Esophagus squamous epithelium (tissue), 5 donors: ENCODE data around the gene SLC25A34. TPM values are rescaled to one million over a fixed set of nuclear protein-coding genes. Genes with fewer than 3 reads are reported as not detected.

Experiments
- DNase-seq: peaks from one replicate; lab custom pipeline; 2025; lab: John Stamatoyannopoulos, UW
- H3K27ac ChIP-seq, 4 donors: fragments of 200-600 bp; sonication (generic); one replicate each; pipeline ENCODE4 v1.5.1; 2016 to 2019; ENCODE audit warnings: mild to moderate bottlenecking in 1 of 4
- H3K27me3 ChIP-seq, 4 donors: fragments of 200-600 bp; sonication (generic); 1 replicate in 3 of 4; 2 replicates in 1 of 4; pipeline versions ENCODE4 v1.5.1 to v1.6.0; 2017 to 2021; ENCODE audit warnings: antibody characterized with exemption in 1 of 4
- H3K36me3 ChIP-seq, 3 donors: fragments of 200-600 bp; sonication (generic); one replicate each; pipeline ENCODE4 v1.5.1; 2016 to 2019
- H3K4me1 ChIP-seq, 3 donors: fragments of 200-600 bp; sonication (generic); one replicate each; pipeline ENCODE4 v1.5.1; 2017 to 2019
- H3K4me3 ChIP-seq, 4 donors: fragments of 200-600 bp; sonication (generic); 1 replicate in 3 of 4; 2 replicates in 1 of 4; pipeline ENCODE4 v1.5.1; 2016 to 2019; ENCODE audit warnings: mild to moderate bottlenecking in 2 of 4, moderate library complexity in 1 of 4
- H3K9me3 ChIP-seq, 3 donors: fragments of 200-600 bp; sonication (generic); one replicate each; pipeline ENCODE4 v1.5.1; 2016 to 2019
- CTCF ChIP-seq, 6 experiments: fragments of 450-650 bp in 4 of 6; fragments of 200-600 bp in 2 of 6; sonication (generic) in 2 of 6; IDR thresholded peaks; one replicate each; pipeline ENCODE4 v1.5.1; 2016 to 2019; ENCODE audit warnings: antibody characterized with exemption in 6 of 6, mild to moderate bottlenecking in 4 of 6, moderate library complexity in 4 of 6
- POLR2A ChIP-seq, 4 donors: fragments of 450-650 bp; IDR thresholded peaks; one replicate each; pipeline ENCODE4 v1.6.1; 2017; ENCODE audit warnings: antibody characterized with exemption in 4 of 4, mild to moderate bottlenecking in 4 of 4, moderate library complexity in 3 of 4
- WGBS, 2 donors: methylation state at CpG; one replicate each; pipeline ENCODE4 v1.1.5; 2018; 5-methylcytosine and 5-hydroxymethylcytosine counted together
- intact Hi-C: fragments of 100-400 bp; cut with DNase I; formaldehyde crosslinking; loops from one replicate; pipeline ENCODE4 v1.15.0; 2022
- total RNA-seq, 4 donors: library from RNA; depleted of rRNA; stranded (reverse); fragments of >200 nt; gene quantifications; one replicate each; pipeline ENCODE4 v1.1.0, GENCODE V29; 2016
- donor health status: DM: yes; HTN: yes; CAD: no.

The SLC25A34 gene
- total RNA-seq, 4 donors from 2014 or later, result 0.44 to 1.1 (median 0.83) TPM

GRCh38 chr1:15731735-15732685 lies 4.0 kb upstream of the SLC25A34 start:
- H3K36me3 ChIP-seq, result peaks cover 64 to 83% (median 72%) of the 10 kb centered on the region in 3 donors
- DNase-seq, result no peak
- WGBS, 2 donors, result 94 to 97% methylated on average over 7 of the region's 39 CpGs
- peaks cover 23 to 46% (median 32%) of the 10 kb centered on the region in 3 donors for H3K4me1 ChIP-seq
- H3K4me3 ChIP-seq, result no peak overlapping the region
- intact Hi-C loops, result no loop called here
- no peaks in the 10 kb centered on the region for H3K9me3 ChIP-seq
- no peak overlapping the region for H3K27ac ChIP-seq
- no peak for TF ChIP-seq CTCF (IDR thresholded peaks at IDR 0.05)
- TF ChIP-seq POLR2A (IDR thresholded peaks at IDR 0.05), result no peak
- no peaks in the 10 kb centered on the region for H3K27me3 ChIP-seq

- H3K9me3 ChIP-seq, result no peaks in the 10 kb centered on the region
- TF ChIP-seq CTCF (IDR thresholded peaks at IDR 0.05), result no peak
- no peak for TF ChIP-seq POLR2A (IDR thresholded peaks at IDR 0.05)
- DNase-seq, result no peak
- H3K27me3 ChIP-seq, result no peaks in the 10 kb centered on the region
- peak overlapping the region in 1 of 4 donors; percentile 16 for H3K27ac ChIP-seq
- intact Hi-C loops, result no loop called here
- H3K36me3 ChIP-seq, result peaks cover 58 to 76% (median 65%) of the 10 kb centered on the region in 3 donors
- peaks cover 27 to 53% (median 35%) of the 10 kb centered on the region in 3 donors for H3K4me1 ChIP-seq
- WGBS, 2 donors, result 20% methylated on average over 1 of the region's 7 CpGs; no CpG with 5 or more reads in 1 of the 2 donors
- no peak overlapping the region for H3K4me3 ChIP-seq
Observed at GRCh38 chr1:15732686-15733081, 3.4 kb upstream of the SLC25A34 start.

GRCh38 chr1:15733218-15733725 lies 2.8 kb upstream of the SLC25A34 start:
- no peak for DNase-seq
- peak overlapping the region in 1 of 4 donors; percentile 16 for H3K27ac ChIP-seq
- peaks cover 27 to 59% (median 35%) of the 10 kb centered on the region in 3 donors for H3K4me1 ChIP-seq
- H3K9me3 ChIP-seq, result no peaks in the 10 kb centered on the region
- no peaks in the 10 kb centered on the region for H3K27me3 ChIP-seq
- intact Hi-C loops, result no loop called here
- TF ChIP-seq POLR2A (IDR thresholded peaks at IDR 0.05) (no peak), CTCF (IDR thresholded peaks at IDR 0.05) (no peak)
- H3K4me3 ChIP-seq, result no peak overlapping the region
- WGBS, 2 donors, result 17 to 59% methylated on average over 1 to 8 of the region's 11 CpGs
- peaks cover 54 to 70% (median 59%) of the 10 kb centered on the region in 3 donors for H3K36me3 ChIP-seq

- 90 to 94% methylated on average over 7 to 12 of the region's 27 CpGs for WGBS, 2 donors
- Histone ChIP-seq H3K4me3 (no peak overlapping the region), H3K27ac (no peak overlapping the region), H3K36me3 (peaks cover 48 to 65% (median 54%) of the 10 kb centered on the region in 3 donors), H3K27me3 (no peaks in the 10 kb centered on the region), H3K9me3 (no peaks in the 10 kb centered on the region), H3K4me1 (peaks cover 27 to 62% (median 35%) of the 10 kb centered on the region in 3 donors)
- DNase-seq, result no peak
- intact Hi-C loops, result no loop called here
- no peak for TF ChIP-seq CTCF (IDR thresholded peaks at IDR 0.05)
Observed at GRCh38 chr1:15733726-15734226, 2.3 kb upstream of the SLC25A34 start.

GRCh38 chr1:15734296-15734695 lies 1.8 kb upstream of the SLC25A34 start:
- Histone ChIP-seq H3K27ac (peak overlapping the region in 1 of 4 donors; percentile 75), H3K4me1 (peaks cover 27 to 62% (median 35%) of the 10 kb centered on the region in 3 donors), H3K4me3 (no peak overlapping the region), H3K36me3 (peaks cover 44 to 60% (median 49%) of the 10 kb centered on the region in 3 donors), H3K27me3 (no peaks in the 10 kb centered on the region), H3K9me3 (no peaks in the 10 kb centered on the region)
- TF ChIP-seq POLR2A (IDR thresholded peaks at IDR 0.05) (no peak), CTCF (IDR thresholded peaks at IDR 0.05) (no peak)
- no peak for DNase-seq
- intact Hi-C loops, result no loop called here
- 73 to 90% methylated on average over 3 to 4 of the region's 13 CpGs for WGBS, 2 donors
